Neuron (in vitro differentiated cells): ENCODE measurements around the gene RTN4R.
A peak's percentile ranks its signal among the peaks of the same experiment; 100 is the strongest.
"Not testable (repeated sequence)": the region's sequence is repeated elsewhere in the genome, so short reads cannot be mapped to it uniquely, and the experiment has no call there.

ENCODE experiments used
- H2AFZ ChIP-seq: one replicate; pipeline ENCODE4 v1.6.1; 2013; ENCODE audit warnings: low read depth, mild to moderate bottlenecking, inconsistent platforms, low read length, moderate library complexity
- H3K27me3 ChIP-seq: one replicate; pipeline ENCODE4 v1.6.1; 2013; ENCODE audit warnings: low read length; ENCODE audit not compliant: insufficient read depth
- H3K36me3 ChIP-seq: one replicate; pipeline ENCODE4 v1.6.1; 2013; ENCODE audit warnings: low read length; ENCODE audit not compliant: insufficient read depth
- H3K4me1 ChIP-seq: one replicate; pipeline ENCODE4 v1.6.1; 2013; ENCODE audit warnings: low read length; ENCODE audit not compliant: insufficient read depth
- H3K4me3 ChIP-seq: 2 replicates; pipeline ENCODE4 v1.5.1; 2013; ENCODE audit warnings: mild to moderate bottlenecking, low read length, moderate library complexity
- H3K9me3 ChIP-seq: one replicate; pipeline ENCODE4 v1.6.1; 2013; ENCODE audit warnings: low read length

The RTN4R gene

DNA sequence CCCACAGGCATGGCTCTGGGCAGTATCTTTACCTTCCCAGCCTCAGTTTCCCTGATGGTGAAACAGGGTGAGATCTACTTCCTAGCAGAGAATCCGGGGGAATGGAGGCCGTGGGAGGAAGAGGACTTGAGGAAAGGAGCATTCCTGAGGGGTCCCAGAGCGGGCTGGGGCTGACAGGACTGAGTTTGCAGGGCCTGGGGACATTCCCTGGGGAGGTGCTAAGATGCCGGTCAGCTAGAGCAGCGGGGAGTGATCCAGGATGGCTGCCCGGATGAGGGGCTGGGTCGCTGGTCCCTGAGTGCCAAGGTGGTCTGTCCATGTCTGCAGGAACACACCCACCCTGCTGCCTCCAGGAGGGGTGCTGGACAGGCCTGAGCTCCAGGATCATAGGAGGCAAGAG, 8.3 kb upstream of the RTN4R start:
- H3K27me3 ChIP-seq = no peaks in the 10 kb centered on the region
- peaks cover 18% of the 10 kb centered on the region for H3K4me1 ChIP-seq
- no peak overlapping the region for H2AFZ ChIP-seq
- H3K36me3 ChIP-seq = no peaks in the 10 kb centered on the region
- H3K4me3 ChIP-seq = no peak overlapping the region
- no peaks in the 10 kb centered on the region for H3K9me3 ChIP-seq

DNA sequence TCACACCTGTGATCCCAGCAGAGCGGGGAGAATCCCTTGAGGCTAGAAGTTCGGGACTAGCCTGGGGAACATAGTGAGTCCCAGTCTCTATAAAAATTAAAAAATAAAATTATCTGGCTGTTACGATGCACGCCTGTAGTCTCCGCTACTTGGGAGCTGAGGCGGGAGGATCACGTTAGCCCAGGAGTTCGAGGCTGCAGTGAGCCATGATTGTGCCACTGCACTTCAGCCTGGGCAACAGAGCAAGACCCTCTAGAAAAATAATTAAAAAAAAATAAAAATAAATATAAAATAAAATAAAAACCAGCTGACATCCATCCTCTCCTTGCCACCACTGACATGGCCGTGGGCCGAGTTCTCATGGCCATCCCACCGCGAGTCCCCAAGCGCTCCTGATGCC, 7.7 kb upstream of the RTN4R start:
- Histone ChIP-seq H3K9me3 (no peaks in the 10 kb centered on the region), H3K27me3 (no peaks in the 10 kb centered on the region), H3K36me3 (no peaks in the 10 kb centered on the region), H3K4me3 (no peak overlapping the region), H3K4me1 (peaks cover 20% of the 10 kb centered on the region), H2AFZ (no peak overlapping the region)

DNA sequence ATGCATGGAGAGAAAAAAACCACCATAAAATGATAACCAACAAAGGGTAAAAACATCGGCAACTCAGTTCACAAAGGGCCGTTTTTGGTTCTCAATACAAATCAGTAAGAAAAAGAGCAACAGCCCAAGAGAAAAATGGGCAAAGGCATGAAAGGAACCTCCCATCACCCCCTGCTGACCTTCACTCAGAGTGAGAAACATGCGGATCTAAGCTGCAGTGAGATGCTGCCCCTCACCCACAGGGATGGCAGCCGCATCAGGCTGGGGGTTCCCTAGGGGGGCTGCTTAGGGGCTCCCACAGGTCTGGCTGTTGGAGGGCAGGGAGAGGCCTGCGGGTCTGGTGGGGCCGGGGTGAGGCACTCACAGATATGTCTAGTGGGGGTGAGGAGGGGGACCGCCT, 7.2 kb upstream of the RTN4R start:
- H3K4me1 ChIP-seq = peaks cover 16% of the 10 kb centered on the region
- not testable (repeated sequence) for H3K9me3 ChIP-seq, H3K4me3 ChIP-seq, H3K36me3 ChIP-seq, H3K27me3 ChIP-seq, H2AFZ ChIP-seq

DNA sequence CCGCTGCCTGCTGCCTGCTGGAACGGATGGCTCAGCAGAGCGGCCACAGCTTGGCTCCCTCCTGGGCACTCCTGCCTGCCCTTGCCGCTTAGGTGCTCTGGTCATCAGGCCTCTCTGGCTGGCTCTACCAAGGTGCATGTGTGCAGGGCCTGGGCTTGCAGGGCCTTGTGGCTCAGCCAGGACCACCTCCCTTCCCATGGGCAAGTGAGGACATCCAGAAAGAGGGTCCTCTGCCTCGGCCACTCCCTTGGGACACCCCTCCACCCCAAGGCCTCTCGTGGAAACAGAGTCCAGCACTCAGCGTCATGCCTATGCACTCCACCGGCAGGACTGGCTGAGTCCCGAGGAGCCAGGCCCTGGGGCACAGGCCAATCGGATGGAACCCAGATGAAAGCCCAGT, 6.3 kb upstream of the RTN4R start:
- H3K36me3 ChIP-seq, H3K4me3 ChIP-seq, H2AFZ ChIP-seq, H3K27me3 ChIP-seq, H3K9me3 ChIP-seq: not testable (repeated sequence)
- peaks cover 14% of the 10 kb centered on the region for H3K4me1 ChIP-seq

DNA sequence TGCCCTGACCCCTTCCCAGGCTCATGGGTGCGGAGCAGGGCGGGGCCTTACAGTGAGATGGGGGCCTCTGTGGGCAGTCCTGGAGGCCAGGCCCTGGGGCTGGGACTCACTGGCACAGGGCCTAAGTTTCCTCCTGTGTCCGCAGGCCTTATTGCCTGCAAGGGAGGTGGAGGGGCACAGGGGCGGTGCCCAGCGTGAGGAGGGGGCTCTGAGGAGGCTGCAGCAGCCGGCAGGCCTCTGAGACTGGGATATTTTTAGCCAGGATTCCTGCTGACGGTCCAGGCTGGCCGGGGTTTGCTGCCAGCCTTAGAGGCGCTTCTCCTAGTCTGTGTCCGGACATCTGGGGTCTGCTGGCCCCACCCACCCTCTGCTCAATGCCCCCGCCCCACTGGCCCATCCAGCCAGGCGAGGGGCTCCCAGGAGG, 5.7 kb upstream of the RTN4R start:
- Histone ChIP-seq H2AFZ (no peak overlapping the region), H3K27me3 (no peaks in the 10 kb centered on the region)

DNA sequence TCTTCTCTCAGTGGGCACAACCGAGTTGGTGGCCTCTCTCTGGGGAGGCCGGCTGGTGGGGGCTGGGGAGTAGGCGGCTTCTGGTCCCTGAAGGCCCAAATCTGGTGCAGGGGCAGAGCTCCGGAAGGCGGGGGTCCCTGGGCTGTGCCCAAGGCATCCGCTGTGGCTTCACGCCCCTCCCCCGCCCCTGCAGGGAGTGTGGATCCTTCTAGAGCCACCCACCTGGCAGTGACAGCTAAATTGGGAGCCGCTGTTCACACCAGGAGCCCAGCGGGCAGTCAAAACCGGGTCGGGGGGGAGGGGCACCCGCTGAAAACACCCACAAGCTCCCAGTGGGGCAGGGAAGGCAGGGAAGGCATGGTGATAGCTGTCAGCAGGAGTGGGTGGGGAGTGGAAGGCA, 4.6 kb upstream of the RTN4R start:
- Histone ChIP-seq H3K4me1 (peaks cover 24% of the 10 kb centered on the region), H3K36me3 (no peaks in the 10 kb centered on the region), H3K27me3 (no peaks in the 10 kb centered on the region), H3K4me3 (no peak overlapping the region), H3K9me3 (no peaks in the 10 kb centered on the region), H2AFZ (no peak overlapping the region)

More for the DNA sequence above, 5.7 kb upstream of the RTN4R start:
- Histone ChIP-seq H3K4me3 (no peak overlapping the region), H3K36me3 (no peaks in the 10 kb centered on the region), H3K4me1 (peaks cover 19% of the 10 kb centered on the region), H3K9me3 (no peaks in the 10 kb centered on the region)

DNA sequence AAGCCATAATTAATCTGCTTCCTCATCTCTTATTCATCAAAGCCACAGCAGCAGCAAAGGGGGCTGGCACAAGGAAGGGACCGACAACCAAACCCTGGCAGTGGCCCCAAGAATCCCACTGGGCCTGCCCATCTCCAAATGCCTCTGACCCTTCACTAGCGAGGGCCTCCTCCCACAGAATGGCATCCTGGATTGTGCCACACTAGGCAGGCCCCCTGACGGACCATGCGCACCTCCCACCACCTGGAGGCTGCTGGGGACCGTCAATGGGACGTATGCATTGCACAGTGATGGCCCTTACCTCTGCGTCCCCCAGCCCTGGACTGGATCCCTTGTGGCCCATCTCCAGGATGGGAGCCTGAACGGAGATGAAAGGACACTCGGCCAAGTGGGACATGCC, 4.1 kb upstream of the RTN4R start:
- Histone ChIP-seq H3K27me3 (no peaks in the 10 kb centered on the region), H3K9me3 (no peaks in the 10 kb centered on the region), H3K4me3 (no peak overlapping the region), H3K4me1 (peaks cover 27% of the 10 kb centered on the region), H3K36me3 (no peaks in the 10 kb centered on the region), H2AFZ (no peak overlapping the region)

DNA sequence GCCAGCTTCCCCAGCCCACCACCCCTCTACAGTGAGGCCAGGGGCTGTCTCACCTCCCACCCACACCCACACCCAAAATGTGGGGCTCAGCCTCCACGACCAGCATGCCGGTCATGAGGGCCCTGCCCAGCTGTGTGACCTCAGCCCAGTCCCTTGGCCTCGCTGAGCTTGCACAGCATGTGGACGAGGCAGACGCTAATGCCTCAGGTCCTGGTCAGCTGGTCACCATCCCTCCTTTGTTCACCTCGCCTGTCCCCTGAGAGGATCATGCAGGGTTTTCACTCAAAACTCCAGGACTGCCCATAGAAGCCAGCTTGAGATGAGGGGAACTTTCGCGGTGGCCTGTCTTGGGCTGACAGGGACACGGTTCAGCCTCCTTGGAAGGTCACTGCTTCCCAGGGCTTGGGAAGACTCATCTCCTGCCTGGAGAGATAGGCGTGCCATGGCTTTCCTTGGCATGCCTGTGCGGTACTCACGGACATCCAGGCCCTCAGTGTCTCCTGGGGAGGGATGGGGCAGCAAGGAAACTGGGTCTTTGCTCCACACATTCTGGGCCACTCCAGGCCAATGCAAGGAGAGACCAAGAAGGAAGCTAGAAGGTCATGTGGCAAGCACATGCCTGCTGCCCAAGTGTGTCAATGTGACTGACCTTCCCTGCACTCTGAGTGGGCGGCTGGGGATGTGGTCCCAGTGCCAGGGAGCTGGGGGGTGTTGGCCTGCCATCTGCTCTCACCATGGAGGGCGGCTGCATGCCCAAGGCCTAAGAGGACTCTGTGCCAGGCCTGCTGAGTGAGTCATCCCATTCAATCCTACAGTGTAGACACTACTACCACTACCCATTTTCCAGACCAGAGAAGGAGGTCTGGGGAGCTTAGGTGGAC, 3.2 kb upstream of the RTN4R start:
- H3K9me3 ChIP-seq = no peaks in the 10 kb centered on the region
- H3K4me1 ChIP-seq = peaks cover 30% of the 10 kb centered on the region
- H3K27me3 ChIP-seq = no peaks in the 10 kb centered on the region
- no peaks in the 10 kb centered on the region for H3K36me3 ChIP-seq
- H2AFZ ChIP-seq = no peak overlapping the region
- no peak overlapping the region for H3K4me3 ChIP-seq

DNA sequence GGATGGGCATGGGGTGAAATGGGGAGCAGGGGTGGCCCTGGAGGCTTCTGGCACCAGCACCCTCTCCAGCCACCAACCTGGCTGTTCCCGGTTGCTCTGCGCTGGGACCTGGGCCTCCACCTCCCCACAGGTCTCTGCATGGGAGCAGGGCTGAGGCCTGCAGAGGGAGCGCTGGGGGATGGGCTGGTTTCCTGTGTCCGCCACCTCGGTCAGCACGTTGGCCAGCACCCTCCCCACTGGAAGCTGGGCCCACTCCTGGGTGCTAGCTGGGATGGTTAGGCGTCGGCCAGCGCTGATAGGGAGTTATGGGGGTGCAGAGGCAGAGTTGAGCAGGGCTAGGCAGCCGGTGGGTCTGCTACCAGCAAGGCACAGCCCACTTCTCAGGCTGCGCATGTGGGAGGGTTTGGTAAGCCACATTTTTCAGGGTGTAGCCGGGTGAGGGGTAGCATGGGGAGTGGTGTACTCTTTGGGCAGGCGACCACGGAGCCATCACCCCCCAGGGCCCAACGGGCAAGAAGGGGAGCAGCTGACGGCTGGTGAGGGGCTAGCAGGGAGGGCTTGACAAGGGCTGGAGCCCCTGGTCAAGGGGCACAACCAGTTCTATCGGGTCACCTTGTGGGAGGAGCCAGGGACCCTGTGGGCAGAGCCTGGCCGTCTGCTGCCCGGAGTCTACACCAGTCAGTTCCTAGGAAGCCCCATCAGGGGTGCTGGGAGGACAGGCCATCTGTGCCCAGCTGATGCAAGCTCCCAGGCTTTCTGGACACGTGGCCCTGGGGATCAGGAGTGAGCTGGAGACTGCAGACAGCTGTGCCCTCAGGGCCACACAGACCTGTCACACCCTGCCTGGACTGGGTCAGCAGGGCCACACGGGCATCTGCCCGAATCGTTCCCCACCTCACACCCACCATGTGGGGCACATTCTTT, 2.3 kb upstream of the RTN4R start:
- H3K36me3 ChIP-seq, H2AFZ ChIP-seq, H3K27me3 ChIP-seq, H3K9me3 ChIP-seq, H3K4me3 ChIP-seq: not testable (repeated sequence)
- peaks cover 33% of the 10 kb centered on the region for H3K4me1 ChIP-seq

DNA sequence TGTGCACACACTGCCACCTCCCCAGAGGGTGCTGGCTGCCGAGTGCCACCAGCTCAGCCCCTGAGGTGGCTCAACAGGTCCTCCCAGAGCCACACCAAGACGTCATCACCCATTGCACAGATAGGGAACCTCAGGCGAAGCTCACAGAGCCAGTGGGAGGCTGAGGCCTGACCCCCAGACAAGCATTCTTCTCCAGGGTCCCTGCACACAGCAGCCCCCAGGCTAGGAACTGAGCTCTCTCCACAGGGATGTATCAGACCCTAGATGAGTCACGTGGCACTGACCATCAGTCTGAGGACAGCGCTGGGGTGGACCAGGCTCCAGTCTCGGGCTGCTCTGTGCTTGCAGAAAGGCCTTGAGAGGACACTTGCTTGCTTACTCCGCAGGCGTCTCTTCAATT, 1.6 kb upstream of the RTN4R start:
- H3K4me1 ChIP-seq = peaks cover 40% of the 10 kb centered on the region
- not testable (repeated sequence) for H2AFZ ChIP-seq, H3K4me3 ChIP-seq, H3K9me3 ChIP-seq, H3K27me3 ChIP-seq, H3K36me3 ChIP-seq

DNA sequence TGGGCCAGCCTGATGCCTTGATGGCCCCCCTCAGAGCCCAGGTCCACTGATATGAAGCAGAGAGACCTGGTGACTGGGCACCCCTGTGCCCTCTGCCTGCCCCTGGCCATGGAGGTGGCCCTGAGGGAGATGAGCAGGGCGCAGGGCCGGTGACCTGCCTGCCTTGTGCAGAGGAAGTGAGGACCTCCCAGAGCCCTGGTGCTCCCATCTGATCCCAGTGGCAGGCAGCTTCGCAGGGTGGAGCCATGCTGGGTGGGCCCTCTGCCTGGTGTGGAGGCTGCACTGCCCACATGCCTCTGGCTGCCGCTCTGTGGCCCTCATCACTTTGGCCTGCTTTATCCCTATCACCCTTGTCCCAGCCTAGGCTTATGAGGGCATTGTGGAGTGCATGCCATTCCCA, 1.1 kb upstream of the RTN4R start:
- not testable (repeated sequence) for H3K9me3 ChIP-seq, H3K36me3 ChIP-seq, H3K27me3 ChIP-seq, H2AFZ ChIP-seq
- peak overlapping the region; percentile 85 for H3K4me3 ChIP-seq
- peaks cover 44% of the 10 kb centered on the region for H3K4me1 ChIP-seq

DNA sequence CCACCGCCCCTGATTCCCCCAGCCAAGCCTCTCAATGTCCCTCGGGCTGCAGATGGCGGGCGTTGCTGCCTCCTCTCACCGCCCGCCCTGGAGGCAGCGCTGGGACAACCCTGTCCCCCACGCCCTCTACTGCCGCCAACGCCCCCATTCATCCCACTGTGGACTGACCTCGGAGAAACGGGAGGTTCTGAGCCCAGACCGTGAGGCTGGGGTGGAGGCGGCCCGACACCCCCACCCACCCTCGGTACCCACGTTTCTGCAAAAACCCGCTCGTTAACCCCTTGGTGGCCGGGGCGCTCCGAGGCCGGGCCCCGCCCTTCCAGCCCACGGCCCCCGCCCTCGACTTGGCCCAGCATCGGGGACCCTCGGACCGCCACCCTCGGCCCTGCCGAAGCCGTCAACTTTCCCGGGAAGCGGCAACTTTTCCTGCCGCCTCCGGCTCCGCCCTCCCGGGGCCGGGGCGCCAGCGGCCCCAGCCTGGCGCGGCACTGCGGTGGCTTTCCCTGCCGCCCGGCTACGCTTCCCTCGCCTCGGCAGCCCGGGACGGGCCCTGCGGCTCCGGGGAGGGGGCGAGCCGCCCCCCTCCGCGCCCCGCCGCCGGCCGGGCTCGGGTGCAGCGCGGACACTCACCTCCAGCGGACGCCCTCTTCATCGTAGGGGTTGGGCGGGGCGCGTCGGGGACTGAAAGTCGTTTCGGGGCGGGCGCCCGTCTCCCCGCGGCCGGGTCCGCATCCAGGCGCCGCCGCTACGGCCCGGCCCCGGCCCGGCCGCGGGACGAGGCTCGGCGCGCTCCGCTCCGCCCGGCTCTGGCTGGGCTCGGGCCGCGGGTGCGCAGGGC, 458 bp downstream of the RTN4R start:
- Histone ChIP-seq H3K36me3 (no peaks in the 10 kb centered on the region), H3K27me3 (no peaks in the 10 kb centered on the region), H3K9me3 (no peaks in the 10 kb centered on the region), H2AFZ (peak overlapping the region; percentile 80), H3K4me3 (peak overlapping the region; percentile 85), H3K4me1 (peaks cover 42% of the 10 kb centered on the region)
